Heart left ventricle (tissue), 13 donors: Measurements from ENCODE around the gene ACE.

ENCODE experiments used
- CTCF ChIP-seq, 12 donors: fragments of 200-600 bp; sonication (generic) in 4 of 12; IDR thresholded peaks; one replicate each; pipeline versions ENCODE4 v1.5.0 to v1.8.0; 2018 to 2022; ENCODE audit warnings: antibody characterized with exemption in 12 of 12, mild to moderate bottlenecking in 5 of 12
- POLR2A ChIP-seq, 2 donors: fragments of 450-650 bp; IDR thresholded peaks; one replicate each; pipeline ENCODE4 v1.6.1; 2017; ENCODE audit warnings: antibody characterized with exemption in 2 of 2, mild to moderate bottlenecking in 2 of 2, moderate library complexity in 2 of 2
- donor health status: ischemic (EF 13 %, LVEDD 7.1; RV severe dilation, severe dysfunction).
- donor health status: DM: no; HTN: yes; CAD: no.
- donor health status: DM: no; HTN: no; CAD: no.
- donor health status: ischemic (EF 25% LVEDD 6.9; RV normal size, moderate dysfunction).
- donor health status: ischemic (EF 25% LVEDD 5.7; RV mildly dilated, moderate dysfunction).
- donor health status: ischemic (EF 35%, LVEDD 5.7; RV mildly dilated, moderate dysfunction).
- donor health status: nonischemic (EF 11% LVEDD 7.7; RV severe dilation, severe dysfunction).
- donor health status: DM: yes; HTN: yes; CAD: no.
- donor health status: PGD.
- donor health status: ischemic (EF 29% LVEDD 5.4; RV normal size, mild dysfunction).
- donor health status: nonischemic (EF 23%, LVEDD 6.1; RV moderate dilation, normal function).

- TF ChIP-seq CTCF (IDR thresholded peaks at IDR 0.05) (no peak), POLR2A (IDR thresholded peaks at IDR 0.05) (no peak)
Measured at GRCh38 chr17:63490858-63491400, 14.1 kb downstream of the ACE start.
